Pancreas (tissue), 10 donors: ENCODE results near the gene HCFC1. TPM values are rescaled to one million over a fixed set of nuclear protein-coding genes. Genes with fewer than 3 reads are reported as not detected.

ENCODE experiments used
- ATAC-seq, 4 donors: fragments of 200-7000 bp; cut with Tn5 transposase; one replicate each; pipeline versions ENCODE4 v1.8.0 to v1.9.1; 2020; ENCODE audit warnings: mild to moderate bottlenecking in 4 of 4, moderate library complexity in 4 of 4
- DNase-seq, 6 donors: peaks; one replicate each; pipeline ENCODE4 v3.0.0-alpha.2; 2020
- FAIRE-seq: peaks from 2 replicates; lab custom pipeline; 2012; peaks lifted over from hg19 to GRCh38; lab: Jason Lieb, UNC
- H3K27ac ChIP-seq, 4 donors: fragments of 200-600 bp; sonication (generic); 1 replicate in 3 of 4; 2 replicates in 1 of 4; pipeline versions ENCODE4 v1.5.0 to v1.8.0; 2020
- H3K27me3 ChIP-seq, 4 donors: fragments of 200-600 bp; one replicate each; pipeline ENCODE4 v1.8.0; 2021
- H3K36me3 ChIP-seq, 3 donors: fragments of 200-600 bp; sonication (generic) in 1 of 3; one replicate each; pipeline versions ENCODE4 v1.5.0 to v1.8.0; 2020 to 2021
- H3K4me1 ChIP-seq, 3 donors: fragments of 200-600 bp; one replicate each; pipeline ENCODE4 v1.8.0; 2021
- H3K4me3 ChIP-seq, 4 donors: fragments of 200-600 bp; sonication (generic) in 2 of 4; one replicate each; pipeline versions ENCODE4 v1.5.0 to v1.8.0; 2020 to 2021
- H3K9me3 ChIP-seq, 4 donors: fragments of 200-600 bp; one replicate each; pipeline ENCODE4 v1.8.0; 2021
- WGBS, 2 donors: extraction: QIAGEN DNeasy Blood & Tissue Kit; methylation state at CpG; one replicate each; pipeline ENCODE4 v1.1.7; 2013; 5-methylcytosine and 5-hydroxymethylcytosine counted together
- intact Hi-C, 3 donors: fragments of 100-400 bp; cut with DNase I; formaldehyde crosslinking; loops; one replicate each; pipeline versions ENCODE4 v1.11.1 to v1.14.2; 2022
- polyA plus RNA-seq, 2 donors: library from polyadenylated mRNA; stranded (reverse); fragments of 200-250 nt; gene quantifications; one replicate each; pipeline ENCODE4 v1.2.3, GENCODE V29; 2013
- total RNA-seq, 6 donors: library from RNA; stranded (reverse); fragmentation: NEBNext Ultra II Directional in 4 of 6; extraction: Animal tissue kit (Norgen Biotek cat#: 25700) in 4 of 6; gene quantifications; one replicate each; pipeline versions ENCODE4 v1.2.1 to v1.2.4, GENCODE V29; 2021 to 2023
- TF ChIP-seq, protein P1 (sequence below), 4 donors: fragments of 200-600 bp; sonication (generic) in 3 of 4; IDR thresholded peaks; one replicate each; pipeline versions ENCODE4 v1.5.0 to v1.8.0; 2021; ENCODE audit warnings: antibody characterized with exemption in 4 of 4
- donor health status: healthy with polysubstance abuse.
- donor health status: DM: no; HTN: no; CAD: no; lungs with moderate emphysema.
- donor health status: DM: no; HTN: no; CAD: no.
- donor health status: control.
- donor health status: control.
- donor health status: Bipolar disorder and iron deficiency.
- donor health status: DM: yes; HTN: yes; CAD: no.
- donor health status: DM: no; HTN: no; CAD: no.
- donor health status: DM: no; HTN: no; CAD: no.
- donor health status: DM: yes; HTN: yes; CAD: no.

HCFC1 gene
- total and polyA plus RNA-seq, 8 donors = 10.4 to 28.4 (median 16.6) TPM

DNA sequence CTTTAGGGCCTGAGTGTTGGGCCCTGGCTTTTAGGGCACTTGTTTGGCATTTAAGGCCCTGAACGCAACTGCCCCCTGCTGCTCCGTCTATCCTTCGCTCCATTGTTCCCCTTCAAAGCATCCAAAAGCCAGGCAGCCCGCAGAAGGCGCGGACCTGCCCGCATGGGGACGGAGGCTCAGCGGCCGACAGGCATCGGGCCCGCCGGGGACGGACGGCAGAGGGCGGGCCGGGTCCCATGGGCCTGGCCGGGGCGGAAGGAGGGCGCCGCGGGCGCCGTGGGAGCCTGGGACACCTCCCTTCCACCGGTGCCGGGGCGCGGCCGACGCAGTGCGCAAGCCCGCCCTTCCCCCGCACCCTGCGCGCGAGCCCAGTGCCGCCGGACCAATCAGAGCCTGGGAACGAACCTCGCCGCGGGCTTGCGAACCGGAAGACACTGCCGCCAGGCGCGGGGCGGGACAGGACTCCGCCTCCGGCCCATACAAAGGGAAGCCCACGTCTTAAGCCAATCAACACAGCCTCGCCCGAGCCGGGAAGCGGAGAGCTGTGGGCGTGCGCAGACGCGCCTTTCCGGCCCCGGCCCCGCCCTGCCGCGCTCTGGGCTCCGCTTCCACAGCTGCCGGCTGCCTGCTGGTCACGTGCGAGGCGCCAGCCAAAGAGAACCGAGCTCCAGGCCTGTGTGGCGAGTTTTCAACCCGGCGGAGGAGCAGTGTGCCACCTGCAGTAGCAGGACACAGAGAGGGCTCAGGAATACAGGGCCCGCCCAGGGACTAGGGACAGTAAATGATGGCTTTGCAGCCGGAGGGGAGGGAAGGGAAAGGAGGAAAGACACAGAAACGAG lies 43.5 kb downstream of the HCFC1 start:
- 0 to 8% methylated on average over 40 to 76 of the region's 76 CpGs for WGBS, 2 donors
- Histone ChIP-seq H3K9me3 (no peaks in the 10 kb centered on the region), H3K4me1 (peaks cover 0 to 13% (median 9%) of the 10 kb centered on the region in 3 donors), H3K36me3 (no peaks in the 10 kb centered on the region), H3K4me3 (peak overlapping the region; percentile 35 to 63 (median 38)), H3K27me3 (no peaks in the 10 kb centered on the region), H3K27ac (peak overlapping the region; percentile 64 to 91 (median 86))
- DNase-seq (peak; percentile 93 to 98 (median 96)), ATAC-seq (peak; percentile 92 to 95 (median 93)), FAIRE-seq (peak; percentile 94)
- intact Hi-C loops = no loop called here
- TF ChIP-seq, protein P1, sequence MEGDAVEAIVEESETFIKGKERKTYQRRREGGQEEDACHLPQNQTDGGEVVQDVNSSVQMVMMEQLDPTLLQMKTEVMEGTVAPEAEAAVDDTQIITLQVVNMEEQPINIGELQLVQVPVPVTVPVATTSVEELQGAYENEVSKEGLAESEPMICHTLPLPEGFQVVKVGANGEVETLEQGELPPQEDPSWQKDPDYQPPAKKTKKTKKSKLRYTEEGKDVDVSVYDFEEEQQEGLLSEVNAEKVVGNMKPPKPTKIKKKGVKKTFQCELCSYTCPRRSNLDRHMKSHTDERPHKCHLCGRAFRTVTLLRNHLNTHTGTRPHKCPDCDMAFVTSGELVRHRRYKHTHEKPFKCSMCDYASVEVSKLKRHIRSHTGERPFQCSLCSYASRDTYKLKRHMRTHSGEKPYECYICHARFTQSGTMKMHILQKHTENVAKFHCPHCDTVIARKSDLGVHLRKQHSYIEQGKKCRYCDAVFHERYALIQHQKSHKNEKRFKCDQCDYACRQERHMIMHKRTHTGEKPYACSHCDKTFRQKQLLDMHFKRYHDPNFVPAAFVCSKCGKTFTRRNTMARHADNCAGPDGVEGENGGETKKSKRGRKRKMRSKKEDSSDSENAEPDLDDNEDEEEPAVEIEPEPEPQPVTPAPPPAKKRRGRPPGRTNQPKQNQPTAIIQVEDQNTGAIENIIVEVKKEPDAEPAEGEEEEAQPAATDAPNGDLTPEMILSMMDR (IDR thresholded peaks at IDR 0.05) = no peak

GRCh38 chrX:153927672-153927921 lies 44.0 kb downstream of the HCFC1 start:
- no peaks in the 10 kb centered on the region for H3K27me3 ChIP-seq
- DNase-seq (peak in 1 of 6 donors; percentile 42), ATAC-seq (no peak), FAIRE-seq (no peak)
- peaks cover 0 to 13% (median 9%) of the 10 kb centered on the region in 3 donors for H3K4me1 ChIP-seq
- WGBS, 2 donors = 1 to 13% methylated on average over 8 of the region's 8 CpGs
- peak overlapping the region; percentile 64 to 91 (median 86) for H3K27ac ChIP-seq
- TF ChIP-seq, protein P1 (IDR thresholded peaks at IDR 0.05) = no peak
- peak overlapping the region; percentile 35 to 63 (median 38) for H3K4me3 ChIP-seq
- H3K9me3 ChIP-seq = no peaks in the 10 kb centered on the region
- H3K36me3 ChIP-seq = no peaks in the 10 kb centered on the region
- intact Hi-C loops = no loop called here

DNA sequence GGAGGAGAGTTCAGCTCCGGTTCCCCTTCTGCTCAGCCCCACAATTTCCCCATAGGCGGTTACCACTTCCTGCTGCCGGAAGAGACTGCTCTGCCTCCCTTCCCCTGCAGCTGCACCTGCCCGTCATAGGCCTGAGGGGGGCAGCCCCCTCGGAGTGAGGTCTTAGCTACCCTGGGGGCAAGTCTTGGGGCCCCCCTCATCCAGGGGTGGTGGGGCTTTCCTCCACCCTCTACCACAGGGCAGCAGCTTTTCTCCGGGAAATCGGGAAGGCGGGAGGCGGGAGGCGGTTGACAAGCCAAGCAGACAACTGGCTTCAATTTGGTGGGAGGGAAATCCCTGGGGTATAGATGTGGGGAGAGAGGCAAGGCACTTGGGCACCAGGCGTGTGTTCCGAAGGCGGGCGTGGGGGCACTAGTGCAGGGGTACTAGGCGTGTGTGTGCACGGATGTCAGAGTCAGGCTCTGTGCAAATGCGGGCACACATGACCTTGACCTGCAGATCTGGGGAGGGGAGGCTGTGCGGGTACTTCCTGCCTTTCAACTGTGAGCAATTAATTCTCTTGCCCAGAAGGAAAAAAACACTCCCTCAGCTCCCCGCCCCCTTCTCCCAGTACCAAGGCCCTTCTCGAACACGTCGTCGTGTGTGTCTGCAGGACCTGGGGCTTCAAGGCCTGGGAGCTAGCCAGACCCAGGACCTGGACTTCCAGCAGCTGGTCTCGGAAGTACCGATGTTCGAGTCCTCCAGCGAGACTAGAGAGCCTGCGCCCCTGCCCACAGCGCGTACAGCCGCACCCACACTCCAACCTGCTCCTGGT lies 44.6 kb downstream of the HCFC1 start:
- Histone ChIP-seq H3K36me3 (no peaks in the 10 kb centered on the region), H3K27me3 (no peaks in the 10 kb centered on the region), H3K4me1 (peaks cover 0 to 13% (median 9%) of the 10 kb centered on the region in 3 donors), H3K27ac (peak overlapping the region; percentile 64 to 91 (median 86)), H3K9me3 (no peaks in the 10 kb centered on the region), H3K4me3 (peak overlapping the region in 3 of 4 donors; percentile 38 to 63 (median 39))
- TF ChIP-seq, protein P1 (IDR thresholded peaks at IDR 0.05) = no peak
- WGBS, 2 donors = 19 to 31% methylated on average over 30 to 31 of the region's 31 CpGs
- intact Hi-C loops = no loop called here
- DNase-seq (peak in 4 of 6 donors; percentile 28 to 81 (median 49)), FAIRE-seq (no peak), ATAC-seq (peak in 2 of 4 donors; percentile 2 to 13)

DNA sequence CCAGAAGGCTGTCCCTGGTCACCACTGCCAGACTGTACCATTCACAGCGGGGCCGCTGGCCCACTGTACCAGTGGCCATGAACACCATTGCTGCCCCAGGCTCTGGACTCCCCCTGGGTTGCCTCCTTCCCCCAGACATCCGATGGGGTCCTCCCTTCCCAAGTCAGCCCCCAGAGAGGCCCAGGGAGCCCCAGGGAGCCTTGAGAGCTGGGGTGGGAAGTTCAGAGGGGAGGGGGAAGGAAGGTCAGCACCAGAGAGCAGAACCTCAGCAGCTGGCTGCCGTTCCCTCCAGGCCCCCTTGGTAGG lies 45.1 kb downstream of the HCFC1 start:
- H3K27me3 ChIP-seq = no peaks in the 10 kb centered on the region
- no peaks in the 10 kb centered on the region for H3K9me3 ChIP-seq
- 59% methylated on average over 4 of the region's 4 CpGs for WGBS, 2 donors
- H3K4me1 ChIP-seq = peaks cover 0 to 13% (median 9%) of the 10 kb centered on the region in 3 donors
- no peaks in the 10 kb centered on the region for H3K36me3 ChIP-seq
- H3K27ac ChIP-seq = peak overlapping the region; percentile 1 to 91 (median 86)
- no peak for DNase-seq
- H3K4me3 ChIP-seq = peak overlapping the region in 1 of 4 donors; percentile 63
- intact Hi-C loops = no loop called here
- FAIRE-seq = no peak
- TF ChIP-seq, protein P1 (IDR thresholded peaks at IDR 0.05) = no peak
- ATAC-seq = no peak
